Naive thymus-derived CD4-positive, alpha-beta T cell (primary cell): ENCODE results near the gene SUV39H1. TPM values are rescaled to one million over a fixed set of nuclear protein-coding genes. Genes with fewer than 3 reads are reported as not detected.

Source experiments
- ATAC-seq: fragments of 150-1000 bp; cut with Tn5 transposase; 2 replicates; pipeline ENCODE4 v1.10.0; 2021; ENCODE audit warnings: mild to moderate bottlenecking, moderate library complexity
- CTCF ChIA-PET: fragments of 350-600 bp; sonication (Branson Sonifier 250); formaldehyde crosslinking; loops from one replicate; lab custom pipeline; 2021; ENCODE audit warnings: antibody characterized with exemption; lab: Charles Lee
- POLR2A ChIA-PET: fragments of 350-600 bp; sonication (Branson Sonifier 250); formaldehyde crosslinking; loops from one replicate; lab custom pipeline; 2021; ENCODE audit warnings: antibody characterized with exemption, inconsistent platforms; lab: Charles Lee
- DNase-seq, 9 donors: peaks; one replicate each; pipeline versions ENCODE4 v3.0.0 to v3.0.0-alpha.2; 2020 to 2022; ENCODE audit warnings: mixed read lengths in 1 of 9
- H3K27ac ChIP-seq: one replicate; pipeline ENCODE4 v1.7.0; 2013; ENCODE audit warnings: mild to moderate bottlenecking, low read depth, low read length, moderate library complexity
- H3K27me3 ChIP-seq, 2 donors: one replicate each; pipeline ENCODE4 v1.7.0; 2013; ENCODE audit warnings: low read length in 2 of 2, mild to moderate bottlenecking in 2 of 2, moderate library complexity in 2 of 2; ENCODE audit not compliant: control insufficient read depth in 2 of 2, insufficient read depth in 2 of 2
- H3K36me3 ChIP-seq, 3 experiments: 1 replicate in 2 of 3; 2 replicates in 1 of 3; pipeline ENCODE4 v1.7.0; 2013; ENCODE audit warnings: low read length in 3 of 3, mild to moderate bottlenecking in 3 of 3, moderate library complexity in 1 of 3; ENCODE audit not compliant: insufficient read depth in 3 of 3, control insufficient read depth in 2 of 3
- H3K4me1 ChIP-seq, 2 donors: one replicate each; pipeline ENCODE4 v1.7.0; 2013; ENCODE audit warnings: low read length in 2 of 2, mild to moderate bottlenecking in 2 of 2, moderate library complexity in 1 of 2; ENCODE audit not compliant: control insufficient read depth in 2 of 2, insufficient read depth in 2 of 2
- H3K4me3 ChIP-seq: 2 replicates; pipeline ENCODE4 v1.7.0; 2013; ENCODE audit warnings: mild to moderate bottlenecking, low read length
- H3K9me3 ChIP-seq, 3 experiments: 1 replicate in 2 of 3; 2 replicates in 1 of 3; pipeline ENCODE4 v1.7.0; 2013; ENCODE audit warnings: low read length in 3 of 3; ENCODE audit not compliant: control insufficient read depth in 2 of 3
- H3K27ac Mint-ChIP-seq, 9 donors: one replicate each; pipeline ENCODE4 v1.8.0; 2020 to 2022; ENCODE audit warnings: mixed read lengths in 9 of 9, mild to moderate bottlenecking in 8 of 9, moderate library complexity in 5 of 9, inconsistent platforms in 2 of 9
- H3K27me3 Mint-ChIP-seq, 5 donors: one replicate each; pipeline ENCODE4 v1.8.0; 2021 to 2022; ENCODE audit warnings: mixed read lengths in 5 of 5, mild to moderate bottlenecking in 1 of 5
- H3K36me3 Mint-ChIP-seq, 5 donors: one replicate each; pipeline ENCODE4 v1.8.0; 2020 to 2022; ENCODE audit warnings: mixed read lengths in 5 of 5, mild to moderate bottlenecking in 3 of 5, inconsistent platforms in 1 of 5
- H3K4me1 Mint-ChIP-seq, 7 donors: one replicate each; pipeline ENCODE4 v1.8.0; 2020 to 2022; ENCODE audit warnings: mixed read lengths in 7 of 7, mild to moderate bottlenecking in 3 of 7, inconsistent platforms in 1 of 7
- H3K4me3 Mint-ChIP-seq, 10 donors: one replicate each; pipeline ENCODE4 v1.8.0; 2020 to 2022; ENCODE audit warnings: mild to moderate bottlenecking in 10 of 10, mixed read lengths in 10 of 10, moderate library complexity in 6 of 10, inconsistent platforms in 2 of 10
- H3K9me3 Mint-ChIP-seq, 11 donors: one replicate each; pipeline ENCODE4 v1.8.0; 2020 to 2022; ENCODE audit warnings: mixed read lengths in 11 of 11, mild to moderate bottlenecking in 4 of 11, inconsistent platforms in 1 of 11, moderate library complexity in 1 of 11
- intact Hi-C, 2 donors: fragments of 100-400 bp; cut with micrococcal nuclease; formaldehyde crosslinking; loops; one replicate each; pipeline ENCODE4 v1.15.1; 2023
- polyA plus RNA-seq, 2 donors: library from polyadenylated mRNA; unstranded; fragments of 300-500 nt; fragmentation: Illumina TruSeq; gene quantifications; one replicate each; pipeline ENCODE4 v1.2.3, GENCODE V29; 2021
- total RNA-seq, 6 experiments: library from RNA in 5 of 6; stranded (reverse) in 5 of 6; gene quantifications; 1 replicate in 5 of 6; 2 replicates in 1 of 6; pipeline ENCODE4 v1.2.3 and lab custom pipeline; 2021 to 2026

Gene SUV39H1
- total and polyA plus RNA-seq, 7 experiments from 2014 or later, result 4.6 to 23.3 (median 8.6) TPM

GRCh38 chrX:48695925-48696300, 621 bp upstream of the SUV39H1 start:
- no peak for ATAC-seq
- no peak for DNase-seq
- ChIA-PET POLR2A (interaction anchor here (0.9 to 5.9 kb wide), 11 partner anchors 12 to 262 kb away, joined by 3 to 50 read pairs (median 6); partner anchors contain the start of genes HDAC6, OTUD5 and WAS), CTCF (no interaction called here)
- Mint-ChIP-seq H3K4me1 (peaks cover 11 to 36% (median 28%) of the 10 kb centered on the region in 7 donors), H3K36me3 (peaks cover 0 to 12% (median 8%) of the 10 kb centered on the region in 5 donors), H3K27me3 (no peaks in the 10 kb centered on the region), H3K4me3 (peak overlapping the region; percentile 86 to 95 (median 90)), H3K27ac (peak overlapping the region; percentile 86 to 96 (median 95)), H3K9me3 (peaks cover 0 to 6% (median 0%) of the 10 kb centered on the region in 11 donors)
- Histone ChIP-seq H3K4me3 (peak overlapping the region; percentile 62), H3K27me3 (no peaks in the 10 kb centered on the region), H3K36me3 (peaks cover 0 to 22% (median 0%) of the 10 kb centered on the region in 3 experiments), H3K4me1 (peaks cover 0 to 13% of the 10 kb centered on the region in 2 donors), H3K27ac (peak overlapping the region; percentile 82), H3K9me3 (no peaks in the 10 kb centered on the region)
- intact Hi-C loops, result loop anchor here (1.0 to 10.0 kb wide), 11 partner anchors 13 to 262 kb away; partner anchors contain the start of genes WAS (in 2 of the 2), FTSJ1 (in 1 of the 2), PQBP1 (in 1 of the 2) and SLC38A5 (in 1 of the 2)

- Mint-ChIP-seq H3K36me3 (peaks cover 0 to 8% (median 4%) of the 10 kb centered on the region in 5 donors), H3K4me3 (peak overlapping the region; percentile 61 to 90 (median 82)), H3K27ac (peak overlapping the region; percentile 43 to 96 (median 91)), H3K9me3 (peaks cover 0 to 5% (median 0%) of the 10 kb centered on the region in 11 donors), H3K4me1 (peaks cover 5 to 39% (median 28%) of the 10 kb centered on the region in 7 donors), H3K27me3 (no peaks in the 10 kb centered on the region)
- H3K4me3 ChIP-seq, result peak overlapping the region; percentile 62
- ChIA-PET POLR2A (interaction anchor here (0.5 to 5.9 kb wide), 11 partner anchors 13 to 291 kb away, joined by 3 to 50 read pairs (median 5); partner anchors contain the start of genes HDAC6, OTUD5 and WAS), CTCF (no interaction called here)
- DNase-seq, result peak in 2 of 9 donors; percentile 19 to 59
- intact Hi-C loops, result loop anchor here (1.0 to 10.0 kb wide), 11 partner anchors 14 to 261 kb away; partner anchors contain the start of genes WAS (in 2 of the 2), FTSJ1 (in 1 of the 2), PQBP1 (in 1 of the 2) and SLC38A5 (in 1 of the 2)
- peaks cover 0 to 13% of the 10 kb centered on the region in 2 donors for H3K4me1 ChIP-seq
- ATAC-seq, result peak; percentile 4
- no peaks in the 10 kb centered on the region for H3K27me3 ChIP-seq
- peaks cover 0 to 33% (median 0%) of the 10 kb centered on the region in 3 experiments for H3K36me3 ChIP-seq
- H3K27ac ChIP-seq, result peak overlapping the region; percentile 82
- no peaks in the 10 kb centered on the region for H3K9me3 ChIP-seq
Measured at GRCh38 chrX:48696909-48697727, 584 bp downstream of the SUV39H1 start.

GRCh38 chrX:48698306-48698705, 1.8 kb downstream of the SUV39H1 start:
- Histone ChIP-seq H3K36me3 (peaks cover 0 to 44% (median 0%) of the 10 kb centered on the region in 3 experiments), H3K4me3 (no peak overlapping the region), H3K4me1 (peaks cover 0 to 13% of the 10 kb centered on the region in 2 donors), H3K9me3 (no peaks in the 10 kb centered on the region), H3K27ac (no peak overlapping the region), H3K27me3 (no peaks in the 10 kb centered on the region)
- peaks cover 0 to 8% (median 4%) of the 10 kb centered on the region in 5 donors for H3K36me3 Mint-ChIP-seq
- ChIA-PET CTCF (no interaction called here), POLR2A (interaction anchor here (0.9 to 5.9 kb wide), 4 partner anchors 15 to 103 kb away, joined by 3 to 50 read pairs (median 14); partner anchors contain the start of genes HDAC6 and WAS)
- no peak for DNase-seq
- H3K27ac Mint-ChIP-seq, result peak overlapping the region in 2 of 9 donors; percentile 24 to 52
- peaks cover 0 to 3% (median 0%) of the 10 kb centered on the region in 11 donors for H3K9me3 Mint-ChIP-seq
- intact Hi-C loops, result loop anchor here (5.0 to 10.0 kb wide), 2 partner anchors 199 to 224 kb away; partner anchors contain the start of genes FTSJ1 (in 1 of the 2), PQBP1 (in 1 of the 2), SLC38A5 (in 1 of the 2) and TIMM17B (in 1 of the 2)
- ATAC-seq, result no peak
- peaks cover 5 to 41% (median 32%) of the 10 kb centered on the region in 7 donors for H3K4me1 Mint-ChIP-seq
- H3K4me3 Mint-ChIP-seq, result peak overlapping the region in 5 of 10 donors; percentile 25 to 90 (median 41)
- no peaks in the 10 kb centered on the region for H3K27me3 Mint-ChIP-seq

- H3K27me3 Mint-ChIP-seq, result no peaks in the 10 kb centered on the region
- ChIA-PET POLR2A (interaction anchor here (0.7 to 5.9 kb wide), 2 partner anchors 21 to 37 kb away, joined by 4 to 50 read pairs; no protein-coding TSS in a partner anchor), CTCF (no interaction called here)
- H3K9me3 Mint-ChIP-seq, result peaks cover 0 to 3% (median 0%) of the 10 kb centered on the region in 11 donors
- H3K27ac Mint-ChIP-seq, result no peak overlapping the region
- no peak overlapping the region for H3K27ac ChIP-seq
- H3K27me3 ChIP-seq, result no peaks in the 10 kb centered on the region
- H3K4me3 Mint-ChIP-seq, result no peak overlapping the region
- DNase-seq (no peak), ATAC-seq (no peak)
- no peaks in the 10 kb centered on the region for H3K9me3 ChIP-seq
- H3K36me3 ChIP-seq, result peaks cover 0 to 55% (median 0%) of the 10 kb centered on the region in 3 experiments
- peaks cover 0 to 8% (median 8%) of the 10 kb centered on the region in 5 donors for H3K36me3 Mint-ChIP-seq
- peaks cover 0 to 13% of the 10 kb centered on the region in 2 donors for H3K4me1 ChIP-seq
- no peak overlapping the region for H3K4me3 ChIP-seq
- peaks cover 5 to 45% (median 35%) of the 10 kb centered on the region in 7 donors for H3K4me1 Mint-ChIP-seq
- intact Hi-C loops, result no loop called here
Measured at GRCh38 chrX:48700246-48700645, 3.7 kb downstream of the SUV39H1 start.

GRCh38 chrX:48700951-48701653, 4.6 kb downstream of the SUV39H1 start:
- CTCF ChIA-PET, result no interaction called here
- intact Hi-C loops, result no loop called here
- Histone ChIP-seq H3K27me3 (no peaks in the 10 kb centered on the region), H3K9me3 (no peaks in the 10 kb centered on the region), H3K27ac (no peak overlapping the region), H3K36me3 (peaks cover 0 to 63% (median 0%) of the 10 kb centered on the region in 3 experiments), H3K4me3 (no peak overlapping the region), H3K4me1 (peaks cover 0 to 6% of the 10 kb centered on the region in 2 donors)
- no peak for DNase-seq
- no peak for ATAC-seq
- Mint-ChIP-seq H3K4me1 (peaks cover 5 to 38% (median 27%) of the 10 kb centered on the region in 7 donors), H3K27me3 (no peaks in the 10 kb centered on the region), H3K36me3 (peaks cover 0 to 8% (median 8%) of the 10 kb centered on the region in 5 donors), H3K4me3 (no peak overlapping the region), H3K9me3 (no peaks in the 10 kb centered on the region), H3K27ac (peak overlapping the region in 1 of 9 donors; percentile 23)
- POLR2A ChIA-PET, result interaction anchor here (5.9 kb wide), 1 partner anchor 36 kb away, joined by 50 read pairs; no protein-coding TSS in a partner anchor

- H3K36me3 ChIP-seq, result peaks cover 0 to 68% (median 0%) of the 10 kb centered on the region in 3 experiments
- H3K4me3 ChIP-seq, result no peak overlapping the region
- Mint-ChIP-seq H3K4me3 (no peak overlapping the region), H3K9me3 (no peaks in the 10 kb centered on the region), H3K4me1 (peaks cover 5 to 31% (median 20%) of the 10 kb centered on the region in 7 donors), H3K27ac (no peak overlapping the region), H3K36me3 (peaks cover 0 to 8% (median 6%) of the 10 kb centered on the region in 5 donors), H3K27me3 (no peaks in the 10 kb centered on the region)
- DNase-seq (no peak), ATAC-seq (no peak)
- POLR2A ChIA-PET, result no interaction called here
- no peak overlapping the region for H3K27ac ChIP-seq
- H3K27me3 ChIP-seq, result no peaks in the 10 kb centered on the region
- CTCF ChIA-PET, result no interaction called here
- intact Hi-C loops, result no loop called here
- peaks cover 0 to 6% of the 10 kb centered on the region in 2 donors for H3K4me1 ChIP-seq
- H3K9me3 ChIP-seq, result no peaks in the 10 kb centered on the region
Measured at GRCh38 chrX:48702032-48702431, 5.5 kb downstream of the SUV39H1 start.
